Measurements from ENCODE around the gene NIP7.

DNA sequence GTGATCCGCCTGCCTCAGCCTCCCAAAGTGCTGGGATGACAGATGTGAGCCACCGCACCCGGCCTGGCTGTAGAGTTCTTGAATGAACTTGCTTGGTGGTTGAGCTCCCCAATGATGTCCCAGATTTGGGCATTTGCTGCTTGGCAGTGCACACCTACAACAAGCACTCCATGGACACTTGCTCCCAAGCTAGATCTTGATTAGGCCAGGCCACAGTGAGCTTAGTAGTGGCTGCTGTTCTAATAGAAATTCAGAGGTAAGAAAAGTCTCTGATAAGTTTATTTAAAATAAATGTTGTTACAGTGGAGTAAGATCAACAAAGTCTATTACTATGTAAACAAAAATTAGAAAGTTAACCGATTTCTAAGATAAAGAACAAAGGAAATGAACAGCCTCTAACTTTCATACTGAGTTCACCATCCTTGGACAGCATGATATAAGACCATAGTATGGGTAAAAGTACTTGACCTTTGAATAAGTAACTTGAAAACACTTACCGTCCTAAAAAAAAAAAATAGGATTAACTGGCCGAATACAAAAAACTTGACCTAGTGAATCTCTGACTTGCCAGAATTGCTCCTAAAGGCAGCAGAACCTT is 11.1 kb downstream of the NIP7 start:
- TF ChIP-seq, protein P1, sequence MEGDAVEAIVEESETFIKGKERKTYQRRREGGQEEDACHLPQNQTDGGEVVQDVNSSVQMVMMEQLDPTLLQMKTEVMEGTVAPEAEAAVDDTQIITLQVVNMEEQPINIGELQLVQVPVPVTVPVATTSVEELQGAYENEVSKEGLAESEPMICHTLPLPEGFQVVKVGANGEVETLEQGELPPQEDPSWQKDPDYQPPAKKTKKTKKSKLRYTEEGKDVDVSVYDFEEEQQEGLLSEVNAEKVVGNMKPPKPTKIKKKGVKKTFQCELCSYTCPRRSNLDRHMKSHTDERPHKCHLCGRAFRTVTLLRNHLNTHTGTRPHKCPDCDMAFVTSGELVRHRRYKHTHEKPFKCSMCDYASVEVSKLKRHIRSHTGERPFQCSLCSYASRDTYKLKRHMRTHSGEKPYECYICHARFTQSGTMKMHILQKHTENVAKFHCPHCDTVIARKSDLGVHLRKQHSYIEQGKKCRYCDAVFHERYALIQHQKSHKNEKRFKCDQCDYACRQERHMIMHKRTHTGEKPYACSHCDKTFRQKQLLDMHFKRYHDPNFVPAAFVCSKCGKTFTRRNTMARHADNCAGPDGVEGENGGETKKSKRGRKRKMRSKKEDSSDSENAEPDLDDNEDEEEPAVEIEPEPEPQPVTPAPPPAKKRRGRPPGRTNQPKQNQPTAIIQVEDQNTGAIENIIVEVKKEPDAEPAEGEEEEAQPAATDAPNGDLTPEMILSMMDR (IDR thresholded peaks at IDR 0.05) = no peak
- TF ChIP-seq POLR2AphosphoS5 (IDR thresholded peaks at IDR 0.05) = peak in 1 of 3 donors; percentile 20
